Measurements from ENCODE around the gene DNMT3A. TPM values are rescaled to one million over a fixed set of nuclear protein-coding genes. Genes with fewer than 3 reads are reported as not detected.

Gene DNMT3A
- total RNA-seq, 1 donor from 2014 or later = 9.5 TPM

GRCh38 chr2:25254961-25255360, 86.8 kb downstream of the DNMT3A start:
- ATAC-seq = no peak

GRCh38 chr2:25253153-25253626, 88.5 kb downstream of the DNMT3A start:
- no peak for ATAC-seq

GRCh38 chr2:25252291-25253152, 89.2 kb downstream of the DNMT3A start:
- ATAC-seq = peak; percentile 52

GRCh38 chr2:25251422-25252273, 90.1 kb downstream of the DNMT3A start:
- ATAC-seq = peak; percentile 62

- peak; percentile 6 for ATAC-seq
Observed at GRCh38 chr2:25251071-25251421, 90.7 kb downstream of the DNMT3A start.

- no peak for ATAC-seq
Observed at GRCh38 chr2:25250331-25251070, 91.2 kb downstream of the DNMT3A start.

GRCh38 chr2:25249785-25250184, 91.9 kb downstream of the DNMT3A start:
- ATAC-seq = no peak

- no peak for ATAC-seq
Observed at GRCh38 chr2:25247792-25248512, 93.8 kb downstream of the DNMT3A start.

GRCh38 chr2:25246558-25247290, 95.0 kb downstream of the DNMT3A start:
- ATAC-seq = no peak

GRCh38 chr2:25246001-25246400, 95.7 kb downstream of the DNMT3A start:
- ATAC-seq = no peak

- no peak for ATAC-seq
Observed at GRCh38 chr2:25245141-25245540, 96.6 kb downstream of the DNMT3A start.

GRCh38 chr2:25243995-25244394, 97.7 kb downstream of the DNMT3A start:
- ATAC-seq = no peak

GRCh38 chr2:25241452-25241851, 100.3 kb downstream of the DNMT3A start:
- ATAC-seq = no peak

GRCh38 chr2:25240636-25241035, 101.1 kb downstream of the DNMT3A start:
- ATAC-seq = no peak

GRCh38 chr2:25238920-25239319, 102.8 kb downstream of the DNMT3A start:
- ATAC-seq = no peak

GRCh38 chr2:25237764-25238163, 104.0 kb downstream of the DNMT3A start:
- no peak for ATAC-seq

- no peak for ATAC-seq
Observed at GRCh38 chr2:25236736-25237135, 105.0 kb downstream of the DNMT3A start.

- ATAC-seq = no peak
Observed at GRCh38 chr2:25234738-25235137, 107.0 kb downstream of the DNMT3A start.

GRCh38 chr2:25233916-25234605, 107.7 kb downstream of the DNMT3A start:
- no peak for ATAC-seq

GRCh38 chr2:25232248-25232825, 109.4 kb downstream of the DNMT3A start:
- no peak for ATAC-seq

All from esophagus mucosa (tissue), 1 donor.